H1 (cell line): ENCODE data around the gene TTC31. TPM values are rescaled to one million over a fixed set of nuclear protein-coding genes. Genes with fewer than 3 reads are reported as not detected.

Experiments used
- BCL11A ChIP-seq, 2 experiments: IDR thresholded peaks; one replicate each; pipeline ENCODE4 v1.6.1; 2011; ENCODE audit warnings: low read depth in 2 of 2, low read length in 2 of 2, mild to moderate bottlenecking in 2 of 2
- CBX5 ChIP-seq: fragments of 300-800, 300-1000 bp; sonication (generic); IDR thresholded peaks from 2 replicates; pipeline ENCODE4 v1.7.1; 2016; ENCODE audit warnings: antibody characterized with exemption, low read length, low read depth
- CHD2 ChIP-seq: IDR thresholded peaks from 2 replicates; pipeline ENCODE4 v1.6.1; 2012; ENCODE audit warnings: low read length, improper control_type of control experiment
- CTCF ChIP-seq, 3 experiments: IDR thresholded peaks; 1 replicate in 2 of 3; 2 replicates in 1 of 3; pipeline versions ENCODE4 v1.5.1 to v1.6.1; 2011; ENCODE audit warnings: low read length in 3 of 3, mild to moderate bottlenecking in 3 of 3, inconsistent platforms in 2 of 3, low read depth in 1 of 3, moderate library complexity in 1 of 3; ENCODE audit not compliant: insufficient read depth in 1 of 3; ENCODE audit errors: control extremely low read depth in 1 of 3
- EGR1 ChIP-seq: IDR thresholded peaks from 2 replicates; pipeline ENCODE4 v1.6.1; 2011; ENCODE audit warnings: low read depth, low read length, borderline replicate concordance
- EZH2 ChIP-seq: fragments of 200-600 bp; sonication (generic); IDR thresholded peaks from 2 replicates; pipeline ENCODE4 v1.7.1; 2012; ENCODE audit warnings: low read depth, mild to moderate bottlenecking, moderate library complexity, low read length, inconsistent platforms; ENCODE audit not compliant: severe bottlenecking
- FOSL1 ChIP-seq: IDR thresholded peaks from 2 replicates; pipeline ENCODE4 v1.6.1; 2011; ENCODE audit warnings: mild to moderate bottlenecking, low read depth, low read length, moderate library complexity; ENCODE audit not compliant: insufficient read depth
- GTF2F1 ChIP-seq: IDR thresholded peaks from 2 replicates; pipeline ENCODE4 v1.6.1; 2012; ENCODE audit warnings: low read depth, low read length, improper control_type of control experiment, borderline replicate concordance
- KDM5A ChIP-seq: fragments of 200-600 bp; IDR thresholded peaks from 2 replicates; pipeline ENCODE4 v1.7.1; 2012; ENCODE audit warnings: mild to moderate bottlenecking, low read length, inconsistent platforms, mixed read lengths
- RBBP5 ChIP-seq: IDR thresholded peaks from 2 replicates; pipeline ENCODE4 v1.7.1; 2012; ENCODE audit warnings: low read depth, mild to moderate bottlenecking, inconsistent platforms, low read length, moderate library complexity, borderline replicate concordance
- RNF2 ChIP-seq: fragments of 200-900, 300-1000 bp; sonication (generic); IDR thresholded peaks from 2 replicates; pipeline ENCODE4 v1.7.1; 2016; ENCODE audit warnings: borderline replicate concordance, low read depth, mild to moderate bottlenecking, antibody characterized with exemption, low read length; ENCODE audit not compliant: poor library complexity, severe bottlenecking; ENCODE audit errors: missing control alignments
- SIN3A ChIP-seq, 2 experiments: IDR thresholded peaks in 1 of 2; conservative IDR thresholded peaks in 1 of 2; 2 replicates each; pipeline ENCODE4 v1.6.1; 2011 to 2012; ENCODE audit warnings: low read length in 2 of 2, improper control_type of control experiment in 1 of 2, low read depth in 1 of 2, mild to moderate bottlenecking in 1 of 2
- SP1 ChIP-seq: IDR thresholded peaks from 2 replicates; pipeline ENCODE4 v1.6.1; 2011; ENCODE audit warnings: low read depth, low read length
- SP2 ChIP-seq: IDR thresholded peaks from 2 replicates; pipeline ENCODE4 v1.6.1; 2012; ENCODE audit warnings: mild to moderate bottlenecking, low read length, inconsistent platforms
- TAF7 ChIP-seq: optimal IDR thresholded peaks from 2 replicates; pipeline ENCODE3; 2011; ENCODE audit warnings: low read depth, mild to moderate bottlenecking, inconsistent platforms, low read length, moderate library complexity, borderline replicate concordance
- USF2 ChIP-seq: IDR thresholded peaks from 2 replicates; pipeline ENCODE4 v1.6.1; 2011; ENCODE audit warnings: low read length, improper control_type of control experiment
- YY1 ChIP-seq: IDR thresholded peaks from 2 replicates; pipeline ENCODE4 v1.6.1; 2011; ENCODE audit warnings: low read depth, mild to moderate bottlenecking, low read length
- polyA plus RNA-seq, 7 experiments: library from polyadenylated mRNA; depleted of rRNA in 3 of 7; stranded (reverse) in 5 of 7; unstranded in 2 of 7; fragments of >200 nt in 5 of 7; fragments of 200-250 nt in 2 of 7; gene quantifications; 1 replicate in 5 of 7; 2 replicates in 1 of 7; 4 replicates in 1 of 7; pipeline versions ENCODE4 v1.2.1 to v1.2.3, GENCODE V29; 2011 to 2013; ENCODE audit warnings: missing spikeins in 2 of 7, mixed read lengths in 2 of 7
- total RNA-seq: library from RNA; stranded (reverse); fragmentation: NEBNext Ultra II Directional; extraction: Animal tissue kit (Norgen Biotek cat#: 25700); gene quantifications from 2 replicates; pipeline ENCODE4 v1.2.1, GENCODE V29; 2021

The TTC31 gene
- total and polyA plus RNA-seq, 2 of the 8 experiments (the other 6 are each of a cell fraction or from before 2014, with no cell fraction given), result 28.8 to 29.9 TPM

GRCh38 chr2:74515981-74516633 is 33.2 kb downstream of the TTC31 start (continued):
- TF ChIP-seq SP1 (peak; percentile 94), RNF2 (peak; percentile 92), RBBP5 (0 out of 2 replicates have a peak, but pooled peaks have one; percentile 40), EGR1 (peak; percentile 26; the same call in 1 of the 2 replicates), SIN3A (conservative IDR thresholded peaks at IDR 0.05 in 1 of 2, IDR thresholded peaks at IDR 0.05 in 1 of 2; ENCODE audit: low read depth in 1 of 2, low read length in 2 of 2) (no peak), FOSL1 (no peak), CBX5 (no peak), SP2 (peak; percentile 58), TAF7 (no peak), YY1 (peak; percentile 24; the same call in 1 of the 2 replicates), GTF2F1 (no peak), CTCF (IDR thresholded peaks at IDR 0.05; ENCODE audit: control extremely low read depth in 1 of 3, insufficient read depth in 1 of 3, low read depth in 1 of 3, low read length in 3 of 3) (no peak), CHD2 (peak; percentile 80), EZH2 (peak; percentile 47), BCL11A (IDR thresholded peaks at IDR 0.05; ENCODE audit: low read depth in 2 of 2, low read length in 2 of 2) (no peak), KDM5A (no peak), USF2 (no peak)
